WI38 (cell line): ENCODE results near the gene TANC1.

ENCODE experiments used
- H3K4me3 ChIP-seq: 2 replicates; pipeline ENCODE4 v1.5.1; 2011; ENCODE audit warnings: low read depth, mild to moderate bottlenecking, control low read depth, low read length
- TF ChIP-seq, protein P1 (sequence below): IDR thresholded peaks from 2 replicates; pipeline ENCODE4 v1.5.1; 2012; ENCODE audit warnings: low read depth, mild to moderate bottlenecking, control low read depth, low read length

TANC1 gene

GRCh38 chr2:159000072-159000471 is 31.6 kb downstream of the TANC1 start:
- no peak overlapping the region for H3K4me3 ChIP-seq
- TF ChIP-seq, protein P1, sequence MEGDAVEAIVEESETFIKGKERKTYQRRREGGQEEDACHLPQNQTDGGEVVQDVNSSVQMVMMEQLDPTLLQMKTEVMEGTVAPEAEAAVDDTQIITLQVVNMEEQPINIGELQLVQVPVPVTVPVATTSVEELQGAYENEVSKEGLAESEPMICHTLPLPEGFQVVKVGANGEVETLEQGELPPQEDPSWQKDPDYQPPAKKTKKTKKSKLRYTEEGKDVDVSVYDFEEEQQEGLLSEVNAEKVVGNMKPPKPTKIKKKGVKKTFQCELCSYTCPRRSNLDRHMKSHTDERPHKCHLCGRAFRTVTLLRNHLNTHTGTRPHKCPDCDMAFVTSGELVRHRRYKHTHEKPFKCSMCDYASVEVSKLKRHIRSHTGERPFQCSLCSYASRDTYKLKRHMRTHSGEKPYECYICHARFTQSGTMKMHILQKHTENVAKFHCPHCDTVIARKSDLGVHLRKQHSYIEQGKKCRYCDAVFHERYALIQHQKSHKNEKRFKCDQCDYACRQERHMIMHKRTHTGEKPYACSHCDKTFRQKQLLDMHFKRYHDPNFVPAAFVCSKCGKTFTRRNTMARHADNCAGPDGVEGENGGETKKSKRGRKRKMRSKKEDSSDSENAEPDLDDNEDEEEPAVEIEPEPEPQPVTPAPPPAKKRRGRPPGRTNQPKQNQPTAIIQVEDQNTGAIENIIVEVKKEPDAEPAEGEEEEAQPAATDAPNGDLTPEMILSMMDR = no peak

DNA sequence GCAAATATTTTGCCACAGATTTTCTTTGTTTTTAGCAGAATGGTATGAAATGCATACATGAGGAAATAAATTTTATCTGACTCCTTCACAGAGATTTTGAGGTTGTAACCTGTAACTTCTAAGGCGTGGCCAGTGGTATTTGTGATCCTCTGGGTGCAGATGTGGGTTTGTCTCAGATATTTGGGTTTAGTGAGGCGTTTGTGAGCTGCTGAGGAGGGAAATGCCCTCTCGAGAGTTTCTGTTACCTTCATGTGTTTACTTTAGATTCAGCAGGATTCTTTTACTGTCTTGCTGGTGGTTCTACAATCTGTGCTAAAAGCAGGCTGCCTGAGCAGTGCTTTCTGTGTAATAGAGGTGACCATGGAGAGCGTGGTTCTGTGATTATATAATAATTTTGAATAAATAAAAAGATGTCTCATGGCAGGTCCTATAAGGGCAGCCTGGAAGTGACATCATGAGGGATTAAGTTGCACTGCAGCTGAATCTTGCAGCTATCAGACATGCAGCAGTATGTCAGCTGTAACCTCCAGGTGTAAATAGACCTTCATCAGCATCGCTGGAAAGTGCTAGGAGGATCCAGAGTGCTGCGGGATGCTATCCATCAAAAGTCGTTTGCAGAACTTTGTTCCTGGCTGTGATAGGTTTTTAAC is 34.1 kb downstream of the TANC1 start:
- H3K4me3 ChIP-seq = no peak overlapping the region
- TF ChIP-seq, protein P1 = no peak

DNA sequence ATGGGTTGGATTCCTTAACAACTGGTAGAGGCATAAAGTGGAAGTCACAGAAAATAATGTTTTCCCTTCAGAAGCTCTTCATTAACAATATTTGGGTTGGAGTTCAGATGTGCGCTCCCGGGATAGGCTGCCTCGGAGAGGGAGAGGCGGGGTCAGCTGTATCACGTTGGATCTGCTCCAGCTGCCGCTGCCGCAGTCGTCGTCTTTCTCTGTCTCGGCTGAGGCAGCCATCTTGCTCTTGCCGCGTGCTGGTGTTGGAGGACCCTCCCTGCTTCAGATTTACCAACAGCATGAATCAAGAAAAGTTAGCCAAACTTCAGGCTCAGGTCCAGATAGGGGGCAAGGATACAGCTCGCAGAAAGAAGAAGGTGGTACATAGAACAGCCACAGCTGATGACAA is 35.1 kb downstream of the TANC1 start:
- TF ChIP-seq, protein P1 = no peak

GRCh38 chr2:159004849-159005248 is 36.4 kb downstream of the TANC1 start:
- no peak overlapping the region for H3K4me3 ChIP-seq
- TF ChIP-seq, protein P1 = no peak

More for the DNA sequence above, 35.1 kb downstream of the TANC1 start:
- no peak overlapping the region for H3K4me3 ChIP-seq

- TF ChIP-seq, protein P1 = no peak
- H3K4me3 ChIP-seq = no peak overlapping the region
Observed at GRCh38 chr2:159009940-159010339, 41.5 kb downstream of the TANC1 start.

- TF ChIP-seq, protein P1 = no peak
- H3K4me3 ChIP-seq = no peak overlapping the region
Observed at GRCh38 chr2:159010340-159010739, 41.9 kb downstream of the TANC1 start.

DNA sequence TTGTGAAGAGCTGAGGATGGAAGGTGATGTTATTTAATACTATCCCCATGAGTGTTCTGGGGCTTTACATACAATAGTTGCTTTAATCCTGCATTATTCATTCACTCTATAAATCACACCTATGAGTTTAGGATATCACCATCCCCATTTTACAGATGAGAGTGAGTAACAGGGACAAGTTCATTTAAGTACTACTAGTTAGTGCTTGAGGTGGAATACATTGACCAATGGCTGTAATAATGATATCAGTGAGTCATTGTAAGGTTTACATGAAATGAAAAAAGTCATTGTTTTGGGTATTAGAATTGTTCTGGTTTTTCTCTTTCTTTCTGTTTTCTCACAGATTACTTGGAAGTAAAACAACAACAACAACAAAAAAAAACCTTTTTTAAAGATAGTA is 42.5 kb downstream of the TANC1 start:
- no peak overlapping the region for H3K4me3 ChIP-seq
- TF ChIP-seq, protein P1 = no peak
